Measurements from ENCODE around the gene CASK.

Gene CASK

DNA sequence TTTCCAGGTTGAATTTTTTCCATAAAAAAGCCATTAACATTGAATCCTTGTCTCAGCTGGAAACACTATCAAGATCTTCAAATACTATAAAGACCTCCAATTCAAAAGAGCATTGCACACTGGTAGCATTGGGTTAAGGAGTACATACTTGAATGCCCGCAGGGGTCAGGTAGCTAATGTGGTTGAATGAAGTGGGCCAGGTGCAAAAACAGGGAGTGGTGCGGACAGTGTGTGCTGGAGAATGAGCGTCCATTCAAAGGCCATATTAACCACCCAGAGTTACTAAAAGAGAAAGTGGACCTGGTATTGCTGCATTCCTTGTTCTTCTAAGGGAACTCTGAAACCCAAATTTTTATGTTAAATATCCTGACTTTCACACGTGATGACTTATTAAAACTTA is 384.6 kb downstream of the CASK start:
- no peak overlapping the region for H3K4me3 ChIP-seq (ENCODE audit: low read depth, low read length)
- TF ChIP-seq, protein P1, sequence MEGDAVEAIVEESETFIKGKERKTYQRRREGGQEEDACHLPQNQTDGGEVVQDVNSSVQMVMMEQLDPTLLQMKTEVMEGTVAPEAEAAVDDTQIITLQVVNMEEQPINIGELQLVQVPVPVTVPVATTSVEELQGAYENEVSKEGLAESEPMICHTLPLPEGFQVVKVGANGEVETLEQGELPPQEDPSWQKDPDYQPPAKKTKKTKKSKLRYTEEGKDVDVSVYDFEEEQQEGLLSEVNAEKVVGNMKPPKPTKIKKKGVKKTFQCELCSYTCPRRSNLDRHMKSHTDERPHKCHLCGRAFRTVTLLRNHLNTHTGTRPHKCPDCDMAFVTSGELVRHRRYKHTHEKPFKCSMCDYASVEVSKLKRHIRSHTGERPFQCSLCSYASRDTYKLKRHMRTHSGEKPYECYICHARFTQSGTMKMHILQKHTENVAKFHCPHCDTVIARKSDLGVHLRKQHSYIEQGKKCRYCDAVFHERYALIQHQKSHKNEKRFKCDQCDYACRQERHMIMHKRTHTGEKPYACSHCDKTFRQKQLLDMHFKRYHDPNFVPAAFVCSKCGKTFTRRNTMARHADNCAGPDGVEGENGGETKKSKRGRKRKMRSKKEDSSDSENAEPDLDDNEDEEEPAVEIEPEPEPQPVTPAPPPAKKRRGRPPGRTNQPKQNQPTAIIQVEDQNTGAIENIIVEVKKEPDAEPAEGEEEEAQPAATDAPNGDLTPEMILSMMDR (conservative IDR thresholded peaks at IDR 0.05; ENCODE audit: low read depth, low read length), result no peak
- no peak for DNase-seq (ENCODE audit: low read depth)

GRCh38 chrX:41530085-41530484 is 393.3 kb downstream of the CASK start:
- DNase-seq (ENCODE audit: low read depth), result no peak
- TF ChIP-seq, protein P1 (conservative IDR thresholded peaks at IDR 0.05; ENCODE audit: low read depth, low read length), result no peak
- no peak overlapping the region for H3K4me3 ChIP-seq (ENCODE audit: low read depth, low read length)

GRCh38 chrX:41529221-41529620 is 394.1 kb downstream of the CASK start:
- DNase-seq (ENCODE audit: low read depth), result no peak
- TF ChIP-seq, protein P1 (conservative IDR thresholded peaks at IDR 0.05; ENCODE audit: low read depth, low read length), result no peak

DNA sequence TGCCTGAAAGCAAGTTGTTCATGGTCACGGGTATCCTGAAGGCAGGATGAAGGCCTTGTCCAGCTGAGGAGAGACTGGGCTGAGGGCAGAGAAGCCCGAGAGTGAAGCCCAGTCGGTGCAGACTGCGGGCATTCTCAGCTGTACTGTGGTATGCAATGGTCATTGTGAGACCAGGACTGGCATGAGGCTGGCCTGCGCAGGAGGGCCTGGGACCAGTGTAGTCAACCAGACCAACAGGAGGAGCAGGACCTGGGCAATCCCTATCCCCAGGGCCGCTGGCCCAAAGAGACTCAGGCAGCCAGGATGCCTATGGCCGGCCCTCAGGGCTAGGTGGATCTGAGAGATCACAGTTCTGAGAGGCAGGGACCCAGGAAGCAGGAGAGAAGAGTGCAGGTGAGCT is 394.6 kb downstream of the CASK start:
- TF ChIP-seq, protein P1 (conservative IDR thresholded peaks at IDR 0.05; ENCODE audit: low read depth, low read length), result no peak
- no peak for DNase-seq (ENCODE audit: low read depth)
- H3K4me3 ChIP-seq (ENCODE audit: low read depth, low read length), result no peak overlapping the region

More at GRCh38 chrX:41529221-41529620, 394.1 kb downstream of the CASK start:
- H3K4me3 ChIP-seq (ENCODE audit: low read depth, low read length), result no peak overlapping the region

DNA sequence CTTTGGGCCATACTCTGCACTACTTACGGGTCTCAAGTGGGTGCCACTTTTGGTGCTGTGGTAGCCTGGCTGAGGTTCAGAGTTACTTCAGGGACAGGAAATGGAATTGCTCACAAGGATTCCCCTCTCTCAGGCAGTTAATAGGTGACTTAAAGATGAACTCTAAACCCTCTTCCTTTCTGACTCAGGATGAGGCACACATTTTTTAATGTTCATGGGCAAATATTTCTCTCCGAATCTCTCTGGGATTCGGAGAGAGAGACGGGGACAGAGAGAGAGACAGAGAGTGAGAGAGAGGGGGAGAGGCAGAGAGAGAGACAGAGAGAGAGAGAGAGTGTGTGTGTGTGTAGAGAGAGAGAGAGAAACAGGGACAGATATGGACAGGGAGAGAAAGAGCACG is 396.4 kb downstream of the CASK start:
- TF ChIP-seq, protein P1 (conservative IDR thresholded peaks at IDR 0.05; ENCODE audit: low read depth, low read length), result no peak
- peak; percentile 24 for DNase-seq (ENCODE audit: low read depth)
- no peak overlapping the region for H3K4me3 ChIP-seq (ENCODE audit: low read depth, low read length)

GRCh38 chrX:41526271-41526670 is 397.1 kb downstream of the CASK start:
- H3K4me3 ChIP-seq (ENCODE audit: low read depth, low read length), result no peak overlapping the region
- DNase-seq (ENCODE audit: low read depth), result no peak
- TF ChIP-seq, protein P1 (conservative IDR thresholded peaks at IDR 0.05; ENCODE audit: low read depth, low read length), result no peak

- TF ChIP-seq, protein P1 (conservative IDR thresholded peaks at IDR 0.05; ENCODE audit: low read depth, low read length), result no peak
- DNase-seq (ENCODE audit: low read depth), result no peak
- H3K4me3 ChIP-seq (ENCODE audit: low read depth, low read length), result no peak overlapping the region
Observed at GRCh38 chrX:41522671-41523070, 400.7 kb downstream of the CASK start.
